ENCODE measurements around the gene TBC1D16.

DNA sequence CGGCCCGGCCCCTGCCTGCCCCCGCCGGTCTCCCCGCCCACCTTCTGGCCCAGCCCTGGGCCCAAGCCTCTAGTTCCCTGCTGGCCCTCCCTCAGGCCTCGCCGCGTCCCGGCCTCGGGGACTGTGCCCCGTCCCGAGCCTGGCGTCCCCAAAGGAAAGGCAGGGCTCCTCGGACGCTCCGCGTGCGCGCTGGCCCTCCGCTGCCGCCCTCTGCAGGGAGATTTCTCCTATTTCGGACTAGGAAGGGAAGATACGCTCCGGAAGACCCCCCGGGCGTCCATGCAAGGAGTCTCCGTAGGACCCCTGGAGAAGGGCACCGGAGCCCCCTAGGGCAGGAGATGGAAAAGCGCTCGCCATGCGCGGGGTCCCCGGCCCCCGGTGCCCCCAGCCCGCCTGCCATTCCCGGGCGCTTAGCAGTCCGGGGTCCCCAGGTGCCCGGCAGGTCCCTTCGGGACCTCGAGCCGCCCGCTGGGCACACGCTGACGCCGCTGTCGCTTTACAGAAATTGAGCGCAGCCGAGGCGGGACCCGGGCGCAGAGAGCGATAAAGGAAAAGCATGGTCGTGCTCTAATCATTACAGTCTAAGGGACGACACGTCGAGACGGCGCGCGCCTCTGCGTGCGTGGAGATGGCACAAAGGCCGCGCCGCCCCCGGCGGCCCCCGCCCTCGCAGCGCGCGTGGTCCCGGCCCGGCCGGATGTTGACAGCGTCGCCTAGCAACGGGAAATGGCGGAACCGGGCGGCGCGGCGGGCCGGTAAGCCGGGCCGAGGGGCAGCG, 454 bp upstream of the TBC1D16 start, which contains the start of gene CCDC40:
- peak; percentile 25 to 43 for TF ChIP-seq POLR2A (IDR thresholded peaks at IDR 0.05)
- TF ChIP-seq, protein P1, sequence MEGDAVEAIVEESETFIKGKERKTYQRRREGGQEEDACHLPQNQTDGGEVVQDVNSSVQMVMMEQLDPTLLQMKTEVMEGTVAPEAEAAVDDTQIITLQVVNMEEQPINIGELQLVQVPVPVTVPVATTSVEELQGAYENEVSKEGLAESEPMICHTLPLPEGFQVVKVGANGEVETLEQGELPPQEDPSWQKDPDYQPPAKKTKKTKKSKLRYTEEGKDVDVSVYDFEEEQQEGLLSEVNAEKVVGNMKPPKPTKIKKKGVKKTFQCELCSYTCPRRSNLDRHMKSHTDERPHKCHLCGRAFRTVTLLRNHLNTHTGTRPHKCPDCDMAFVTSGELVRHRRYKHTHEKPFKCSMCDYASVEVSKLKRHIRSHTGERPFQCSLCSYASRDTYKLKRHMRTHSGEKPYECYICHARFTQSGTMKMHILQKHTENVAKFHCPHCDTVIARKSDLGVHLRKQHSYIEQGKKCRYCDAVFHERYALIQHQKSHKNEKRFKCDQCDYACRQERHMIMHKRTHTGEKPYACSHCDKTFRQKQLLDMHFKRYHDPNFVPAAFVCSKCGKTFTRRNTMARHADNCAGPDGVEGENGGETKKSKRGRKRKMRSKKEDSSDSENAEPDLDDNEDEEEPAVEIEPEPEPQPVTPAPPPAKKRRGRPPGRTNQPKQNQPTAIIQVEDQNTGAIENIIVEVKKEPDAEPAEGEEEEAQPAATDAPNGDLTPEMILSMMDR (IDR thresholded peaks at IDR 0.05): peak in 1 of 6 experiments; percentile 5

All from Peyer's patch (tissue), 4 donors.